HG02798 (cell line): ENCODE measurements around the gene SCGB1A1.

Experiments
- ATAC-seq: cut with Tn5 transposase; IDR thresholded peaks from one replicate; pipeline ENCODE4 v1.9.1; 2021; ENCODE audit warnings: mild to moderate bottlenecking; ENCODE audit not compliant: unreplicated experiment, poor library complexity

The SCGB1A1 gene

GRCh38 chr11:62419314-62419929, 589 bp downstream of the SCGB1A1 start:
- ATAC-seq: no peak

DNA sequence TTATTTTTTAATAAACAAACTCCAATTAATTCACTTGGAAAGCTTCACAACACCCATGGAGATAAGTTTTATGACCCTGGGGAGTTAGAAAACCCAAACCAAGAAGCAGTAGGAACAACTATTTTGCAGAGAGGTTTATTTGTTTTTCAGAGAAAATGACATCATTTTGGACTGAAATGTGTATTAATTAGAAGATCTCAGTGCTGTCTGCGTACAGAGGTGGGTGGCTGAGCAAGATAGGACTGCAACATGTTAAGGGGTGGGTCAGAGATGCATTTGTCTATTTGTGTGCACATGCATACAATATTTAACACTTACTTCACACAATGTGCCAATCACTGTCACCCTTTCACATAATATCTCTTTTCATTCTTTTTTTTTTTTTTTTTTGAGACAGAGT, 1.1 kb downstream of the SCGB1A1 start:
- no peak for ATAC-seq

GRCh38 chr11:62420882-62421281, 2.0 kb downstream of the SCGB1A1 start:
- ATAC-seq: no peak

DNA sequence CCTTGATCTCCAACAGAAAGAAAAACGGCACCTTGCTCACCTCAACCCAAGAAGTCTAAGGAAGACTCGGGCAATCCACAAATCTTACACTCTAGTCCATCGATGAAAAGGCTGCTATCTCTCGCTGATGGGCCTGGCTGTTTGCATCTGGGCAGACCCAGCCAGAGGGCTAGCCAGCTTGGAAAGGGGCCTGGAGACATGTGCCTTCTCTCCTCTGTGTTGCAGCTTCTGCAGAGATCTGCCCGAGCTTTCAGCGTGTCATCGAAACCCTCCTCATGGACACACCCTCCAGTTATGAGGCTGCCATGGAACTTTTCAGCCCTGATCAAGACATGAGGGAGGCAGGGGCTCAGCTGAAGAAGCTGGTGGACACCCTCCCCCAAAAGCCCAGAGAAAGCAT, 3.2 kb downstream of the SCGB1A1 start:
- ATAC-seq: no peak

DNA sequence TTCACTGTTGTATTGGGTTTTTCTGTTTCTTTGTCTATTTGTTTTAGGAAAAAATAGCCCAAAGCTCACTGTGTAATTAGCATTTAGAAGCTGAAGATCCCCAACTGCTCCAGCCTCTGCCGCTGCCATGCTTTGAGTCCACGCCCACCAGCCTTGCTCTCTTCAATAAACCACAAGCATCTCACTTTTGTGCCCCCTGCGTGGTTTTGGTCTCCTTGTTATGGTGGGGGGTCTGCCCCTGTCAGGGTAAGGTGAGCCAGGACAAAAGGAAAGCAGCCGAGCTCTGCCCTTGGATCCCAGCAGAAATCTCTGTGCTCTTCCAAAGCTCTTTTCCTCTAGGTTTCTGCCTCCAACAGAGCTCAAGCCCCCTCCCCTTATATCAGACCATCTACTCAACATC, 4.2 kb downstream of the SCGB1A1 start:
- no peak for ATAC-seq

- no peak for ATAC-seq
These were observed 8.9 kb downstream of the SCGB1A1 start for GRCh38 chr11:62427630-62428233.

GRCh38 chr11:62428871-62429560, 10.2 kb downstream of the SCGB1A1 start:
- no peak for ATAC-seq

- ATAC-seq: no peak
These were observed 11.6 kb downstream of the SCGB1A1 start for GRCh38 chr11:62430425-62430824.

- ATAC-seq: no peak
These were observed 12.5 kb downstream of the SCGB1A1 start for GRCh38 chr11:62431171-62431901.

DNA sequence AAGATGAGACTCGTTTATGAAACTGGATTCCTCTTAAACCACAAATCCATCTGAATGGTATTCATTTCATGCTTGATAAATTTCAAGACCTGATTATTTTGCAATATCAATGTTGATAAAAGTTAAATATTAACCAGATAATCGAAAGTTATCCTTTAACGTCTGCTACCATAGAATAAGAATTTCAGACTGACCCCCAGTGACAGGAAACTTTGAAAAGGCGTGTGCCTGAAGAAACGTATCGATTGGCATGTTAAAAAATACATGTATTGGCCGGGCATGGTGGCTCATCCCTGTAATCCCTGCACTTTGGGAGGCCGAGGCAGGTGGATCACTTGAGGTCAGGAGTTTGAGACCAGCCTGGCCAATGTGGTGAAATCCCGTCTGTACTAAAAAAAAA, 13.9 kb downstream of the SCGB1A1 start:
- no peak for ATAC-seq

- no peak for ATAC-seq
These were observed 14.5 kb downstream of the SCGB1A1 start for GRCh38 chr11:62433141-62433903.

GRCh38 chr11:62433904-62434276, 15.1 kb downstream of the SCGB1A1 start:
- ATAC-seq: no peak

- ATAC-seq: no peak
These were observed 17.2 kb downstream of the SCGB1A1 start for GRCh38 chr11:62435846-62436660.

- ATAC-seq: no peak
These were observed 18.8 kb downstream of the SCGB1A1 start for GRCh38 chr11:62437616-62438015.

DNA sequence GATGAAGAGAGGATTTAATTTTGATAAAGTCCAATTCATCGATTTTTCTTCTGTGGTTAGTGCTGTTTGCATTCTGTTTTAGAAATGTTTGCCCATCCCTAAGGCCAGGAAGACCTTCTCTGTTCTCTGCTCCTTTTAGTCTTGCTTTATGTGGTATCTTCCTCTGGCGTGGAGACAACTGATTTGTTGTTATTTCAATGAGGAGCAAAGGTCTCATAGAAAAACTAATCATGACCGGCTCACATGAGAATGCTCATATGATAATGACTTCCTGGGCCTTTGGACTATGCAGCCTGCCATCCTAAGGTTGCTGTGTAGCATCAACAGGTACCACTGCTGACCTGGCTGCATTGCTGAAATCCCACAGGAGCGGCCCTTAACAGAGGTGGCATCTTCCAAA, 19.8 kb downstream of the SCGB1A1 start:
- no peak for ATAC-seq

GRCh38 chr11:62439785-62440602, 21.2 kb downstream of the SCGB1A1 start:
- no peak for ATAC-seq

DNA sequence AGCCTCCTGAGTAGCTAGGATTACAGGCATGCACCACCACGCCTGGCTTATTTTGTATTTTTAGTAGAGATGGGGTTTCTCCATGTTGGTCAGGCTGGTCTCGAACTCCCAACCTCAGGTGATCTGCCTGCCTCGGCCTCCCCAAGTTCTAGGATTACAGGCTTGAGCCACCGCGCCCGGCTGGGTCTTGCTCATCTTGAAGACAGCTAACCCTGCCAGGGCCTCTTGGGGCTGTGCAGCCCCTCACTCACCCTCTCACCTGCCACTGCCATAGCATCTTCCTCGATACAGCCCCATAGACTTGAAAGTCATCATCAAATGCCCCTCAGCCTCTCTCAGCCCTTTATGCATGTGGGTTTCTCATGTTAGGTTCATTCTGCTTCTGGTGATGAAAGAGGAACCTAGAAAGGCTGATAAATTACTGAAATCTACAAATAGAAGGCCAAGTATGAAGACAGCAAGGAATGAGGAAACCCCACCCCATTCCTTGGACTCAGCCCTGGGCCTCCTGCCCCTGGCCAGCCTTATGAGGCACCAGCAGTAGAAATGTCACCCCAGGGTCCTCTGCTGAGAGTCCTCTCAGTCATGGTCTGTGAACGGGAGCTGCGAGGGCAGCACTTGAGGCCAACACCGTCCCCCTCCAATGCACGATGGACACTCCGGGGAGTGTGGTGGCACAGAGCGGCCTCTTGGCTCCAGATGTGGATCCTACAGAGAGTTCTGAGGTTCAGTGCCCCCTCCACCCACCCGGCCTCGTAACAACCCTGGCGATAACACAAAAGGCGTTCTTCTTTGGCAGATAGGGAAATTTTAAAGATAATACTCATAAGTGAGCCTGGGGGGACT, 24.8 kb downstream of the SCGB1A1 start:
- no peak for ATAC-seq

GRCh38 chr11:62444236-62444833, 25.5 kb downstream of the SCGB1A1 start:
- ATAC-seq: no peak
